ENCODE results near the gene PACSIN1. TPM values are rescaled to one million over a fixed set of nuclear protein-coding genes. Genes with fewer than 3 reads are reported as not detected.

The PACSIN1 gene
- total RNA-seq, 1 donor from 2014 or later = 0.11 TPM

DNA sequence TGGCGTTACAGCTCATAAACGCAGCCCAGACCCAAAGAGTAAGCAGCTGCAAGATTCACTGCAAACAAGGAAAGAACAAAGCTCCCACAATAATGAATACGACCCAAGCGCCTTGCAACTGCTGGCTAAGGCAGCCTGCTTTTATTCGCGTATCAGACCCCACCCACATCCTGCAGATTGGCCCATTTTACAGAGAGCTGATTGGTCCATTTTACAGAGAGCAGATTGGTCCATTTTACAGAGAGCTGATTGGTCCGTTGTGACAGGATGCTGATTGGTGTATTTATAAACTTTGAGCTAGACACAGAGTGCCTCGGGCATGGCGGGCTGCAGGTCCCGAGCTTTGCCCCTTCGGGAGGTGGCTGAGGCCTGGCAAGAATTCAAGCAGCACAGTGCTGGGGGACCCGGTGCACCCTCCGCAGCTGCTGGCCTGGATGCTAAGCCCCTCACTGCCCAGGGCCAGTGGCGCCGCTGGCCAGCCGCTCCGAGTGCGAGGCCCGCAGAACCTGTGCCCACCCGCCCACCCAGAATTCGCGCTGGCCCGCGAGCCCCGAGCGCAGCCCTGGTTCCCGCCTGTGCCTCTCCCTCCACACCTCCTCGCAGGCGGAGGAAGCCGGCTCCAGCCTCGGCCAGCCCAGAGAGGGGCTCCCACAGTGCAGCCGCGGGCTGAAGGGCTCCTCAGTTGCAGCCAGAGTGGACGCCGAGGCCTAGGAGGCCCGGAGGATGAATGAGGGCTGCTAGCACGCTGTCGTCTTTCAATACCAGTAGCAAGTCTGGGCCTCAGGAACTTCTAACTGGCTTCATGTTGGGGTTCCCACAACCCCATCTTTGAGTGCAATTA, 28.9 kb upstream of the PACSIN1 start:
- POLR2A ChIA-PET = interaction anchor here (0.6 kb wide), 1 partner anchor 34 kb away, joined by 3 read pairs; no protein-coding TSS in a partner anchor
- peaks cover 3% of the 10 kb centered on the region for H3K9me3 Mint-ChIP-seq
- no peak overlapping the region for H3K27ac Mint-ChIP-seq
- ATAC-seq (ENCODE audit: low read depth) = no peak
- no peaks in the 10 kb centered on the region for H3K36me3 Mint-ChIP-seq (ENCODE audit: low read depth)
- no peaks in the 10 kb centered on the region for H3K27me3 Mint-ChIP-seq
- H3K4me3 Mint-ChIP-seq = no peak overlapping the region
- DNase-seq = no peak
- TF ChIP-seq, protein P1, sequence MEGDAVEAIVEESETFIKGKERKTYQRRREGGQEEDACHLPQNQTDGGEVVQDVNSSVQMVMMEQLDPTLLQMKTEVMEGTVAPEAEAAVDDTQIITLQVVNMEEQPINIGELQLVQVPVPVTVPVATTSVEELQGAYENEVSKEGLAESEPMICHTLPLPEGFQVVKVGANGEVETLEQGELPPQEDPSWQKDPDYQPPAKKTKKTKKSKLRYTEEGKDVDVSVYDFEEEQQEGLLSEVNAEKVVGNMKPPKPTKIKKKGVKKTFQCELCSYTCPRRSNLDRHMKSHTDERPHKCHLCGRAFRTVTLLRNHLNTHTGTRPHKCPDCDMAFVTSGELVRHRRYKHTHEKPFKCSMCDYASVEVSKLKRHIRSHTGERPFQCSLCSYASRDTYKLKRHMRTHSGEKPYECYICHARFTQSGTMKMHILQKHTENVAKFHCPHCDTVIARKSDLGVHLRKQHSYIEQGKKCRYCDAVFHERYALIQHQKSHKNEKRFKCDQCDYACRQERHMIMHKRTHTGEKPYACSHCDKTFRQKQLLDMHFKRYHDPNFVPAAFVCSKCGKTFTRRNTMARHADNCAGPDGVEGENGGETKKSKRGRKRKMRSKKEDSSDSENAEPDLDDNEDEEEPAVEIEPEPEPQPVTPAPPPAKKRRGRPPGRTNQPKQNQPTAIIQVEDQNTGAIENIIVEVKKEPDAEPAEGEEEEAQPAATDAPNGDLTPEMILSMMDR (IDR thresholded peaks at IDR 0.05) = no peak
- H3K4me1 Mint-ChIP-seq = peaks cover 5% of the 10 kb centered on the region
- CTCF ChIA-PET = no interaction called here
- intact Hi-C loops (cut with micrococcal nuclease) = no loop called here

DNA sequence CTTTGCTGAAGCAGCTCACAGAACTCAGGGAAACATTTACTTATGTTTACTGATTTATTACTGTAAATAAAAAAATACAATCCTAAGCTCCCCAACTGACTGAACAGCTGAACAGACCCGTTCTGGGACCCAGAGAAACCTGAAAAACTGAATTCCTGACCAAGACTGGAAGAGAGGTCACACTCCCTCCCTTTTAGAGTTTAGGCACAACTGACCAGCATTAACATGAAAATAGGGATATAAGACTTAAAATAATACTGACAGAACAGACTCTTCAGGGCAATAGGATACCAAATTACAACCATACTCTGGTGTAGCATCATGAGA, 28.3 kb upstream of the PACSIN1 start:
- intact Hi-C loops (cut with micrococcal nuclease) = no loop called here
- ATAC-seq (ENCODE audit: low read depth) = no peak
- TF ChIP-seq, protein P1 (IDR thresholded peaks at IDR 0.05) = no peak
- H3K4me1 Mint-ChIP-seq = peaks cover 5% of the 10 kb centered on the region
- H3K27me3 Mint-ChIP-seq = no peaks in the 10 kb centered on the region
- no peak overlapping the region for H3K27ac Mint-ChIP-seq
- no peaks in the 10 kb centered on the region for H3K36me3 Mint-ChIP-seq (ENCODE audit: low read depth)
- DNase-seq = no peak
- no peak overlapping the region for H3K4me3 Mint-ChIP-seq
- POLR2A ChIA-PET = interaction anchor here (0.6 kb wide), 1 partner anchor 33 kb away, joined by 3 read pairs; no protein-coding TSS in a partner anchor
- H3K9me3 Mint-ChIP-seq = peaks cover 3% of the 10 kb centered on the region
- CTCF ChIA-PET = interaction anchor here (0.5 kb wide), 1 partner anchor 172 kb away, joined by 3 read pairs; no protein-coding TSS in a partner anchor

DNA sequence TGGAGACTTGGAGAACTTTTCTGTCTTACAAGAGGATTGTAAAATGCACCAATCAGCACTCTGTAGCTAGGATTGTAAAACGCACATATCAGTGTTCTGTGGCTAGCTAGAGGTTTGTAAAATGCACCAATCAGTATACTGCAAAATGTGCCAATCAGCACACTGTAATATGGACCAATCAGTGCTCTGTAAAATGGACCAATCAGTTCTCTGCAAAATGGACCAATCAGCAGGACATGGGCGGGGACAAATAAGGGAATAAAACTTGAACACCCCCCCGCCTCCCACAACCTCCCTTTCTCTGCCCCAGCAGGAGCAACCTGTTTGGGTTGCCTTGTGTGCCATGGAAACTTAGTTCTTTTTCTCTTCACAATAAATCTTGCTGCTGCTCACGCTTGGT, 27.2 kb upstream of the PACSIN1 start:
- H3K4me1 Mint-ChIP-seq = peaks cover 5% of the 10 kb centered on the region
- intact Hi-C loops (cut with micrococcal nuclease) = no loop called here
- CTCF ChIA-PET = interaction anchor here (0.7 to 1.0 kb wide), 2 partner anchors 707 to 709 kb away, joined by 3 read pairs; no protein-coding TSS in a partner anchor

DNA sequence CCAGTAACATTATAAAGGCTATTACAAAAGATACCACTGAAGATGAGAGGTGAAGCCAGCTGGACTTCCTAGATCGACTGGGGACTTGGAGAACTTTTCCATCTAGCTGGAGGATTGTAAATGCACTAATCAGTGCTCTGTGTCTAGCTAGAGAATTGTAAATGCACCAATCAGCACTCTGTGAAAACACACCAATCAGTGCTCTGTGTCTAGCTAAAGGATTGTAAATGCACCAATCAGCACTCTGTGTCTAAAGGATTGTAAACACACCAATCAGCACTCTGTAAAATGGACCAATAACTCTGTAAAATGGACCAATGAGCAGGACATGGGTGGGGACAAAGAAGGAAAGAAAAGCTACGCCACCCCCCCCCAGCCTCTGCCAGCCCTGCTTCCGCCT, 26.4 kb upstream of the PACSIN1 start:
- no peak overlapping the region for H3K4me3 Mint-ChIP-seq
- TF ChIP-seq, protein P1 (IDR thresholded peaks at IDR 0.05) = no peak
- peaks cover 3% of the 10 kb centered on the region for H3K9me3 Mint-ChIP-seq
- intact Hi-C loops (cut with micrococcal nuclease) = no loop called here
- ChIA-PET POLR2A (no interaction called here), CTCF (interaction anchor here (1.0 kb wide), 1 partner anchor 708 kb away, joined by 3 read pairs; no protein-coding TSS in a partner anchor)
- DNase-seq = no peak
- H3K4me1 Mint-ChIP-seq = peaks cover 5% of the 10 kb centered on the region
- no peaks in the 10 kb centered on the region for H3K27me3 Mint-ChIP-seq
- no peak for ATAC-seq (ENCODE audit: low read depth)
- no peak overlapping the region for H3K27ac Mint-ChIP-seq
- H3K36me3 Mint-ChIP-seq (ENCODE audit: low read depth) = no peaks in the 10 kb centered on the region

More for the DNA sequence above, 27.2 kb upstream of the PACSIN1 start:
- no peaks in the 10 kb centered on the region for H3K36me3 Mint-ChIP-seq (ENCODE audit: low read depth)
- H3K27ac Mint-ChIP-seq = no peak overlapping the region
- ATAC-seq (ENCODE audit: low read depth) (no peak), DNase-seq (no peak)
- H3K9me3 Mint-ChIP-seq = peaks cover 3% of the 10 kb centered on the region
- H3K27me3 Mint-ChIP-seq = no peaks in the 10 kb centered on the region
- TF ChIP-seq, protein P1 (IDR thresholded peaks at IDR 0.05) = no peak
- POLR2A ChIA-PET = interaction anchor here (0.7 kb wide), 1 partner anchor 21 kb away, joined by 3 read pairs; no protein-coding TSS in a partner anchor
- no peak overlapping the region for H3K4me3 Mint-ChIP-seq

DNA sequence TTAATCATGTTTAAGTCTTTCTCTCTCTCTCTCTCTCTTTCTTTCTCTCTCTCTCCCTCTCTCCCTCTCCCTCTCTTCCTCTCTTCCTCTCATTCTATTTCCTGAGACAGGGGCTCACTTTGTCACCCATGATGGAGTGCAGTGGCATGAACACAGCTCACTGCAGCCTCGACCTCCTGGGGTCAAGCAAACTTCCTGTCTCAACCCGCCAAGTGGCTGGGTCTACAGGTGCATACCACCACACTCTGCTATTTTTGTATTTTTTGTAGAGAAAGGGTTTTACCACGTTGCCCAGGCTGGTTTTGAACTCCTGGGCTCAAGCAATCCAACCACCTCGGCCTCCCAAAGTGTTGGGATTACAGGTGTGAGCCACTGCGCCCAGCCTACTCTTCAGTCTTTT, 24.4 kb upstream of the PACSIN1 start:
- H3K4me1 Mint-ChIP-seq = peaks cover 5% of the 10 kb centered on the region
- TF ChIP-seq, protein P1 (IDR thresholded peaks at IDR 0.05) = no peak
- ChIA-PET POLR2A (interaction anchor here (0.7 kb wide), 1 partner anchor 1178 kb away, joined by 12 read pairs; no protein-coding TSS in a partner anchor), CTCF (no interaction called here)
- ATAC-seq (ENCODE audit: low read depth) (no peak), DNase-seq (no peak)
- no peak overlapping the region for H3K27ac Mint-ChIP-seq
- H3K27me3 Mint-ChIP-seq = no peaks in the 10 kb centered on the region
- no peak overlapping the region for H3K4me3 Mint-ChIP-seq
- H3K9me3 Mint-ChIP-seq = peaks cover 3% of the 10 kb centered on the region
- intact Hi-C loops (cut with micrococcal nuclease) = no loop called here
- no peaks in the 10 kb centered on the region for H3K36me3 Mint-ChIP-seq (ENCODE audit: low read depth)
